HG02938 (cell line): ENCODE results near the gene SLC9A9.

Experiments used
- ATAC-seq: cut with Tn5 transposase; IDR thresholded peaks from one replicate; pipeline ENCODE4 v1.9.1; 2021; ENCODE audit warnings: mild to moderate bottlenecking, moderate library complexity; ENCODE audit not compliant: unreplicated experiment

SLC9A9 gene

GRCh38 chr3:143574933-143575332 is 273.3 kb downstream of the SLC9A9 start:
- ATAC-seq: no peak

GRCh38 chr3:143573610-143574303 is 274.5 kb downstream of the SLC9A9 start:
- ATAC-seq: no peak

GRCh38 chr3:143571548-143571947 is 276.7 kb downstream of the SLC9A9 start:
- ATAC-seq: no peak

- ATAC-seq: no peak
Observed at GRCh38 chr3:143567823-143568222, 280.4 kb downstream of the SLC9A9 start.

GRCh38 chr3:143565951-143566350 is 282.3 kb downstream of the SLC9A9 start:
- ATAC-seq: no peak

- ATAC-seq: no peak
Observed at GRCh38 chr3:143563786-143564185, 284.5 kb downstream of the SLC9A9 start.

- ATAC-seq: no peak
Observed at GRCh38 chr3:143562789-143563188, 285.5 kb downstream of the SLC9A9 start.

- ATAC-seq: no peak
Observed at GRCh38 chr3:143559296-143559695, 289.0 kb downstream of the SLC9A9 start.

GRCh38 chr3:143552851-143553250 is 295.4 kb downstream of the SLC9A9 start:
- ATAC-seq: no peak

GRCh38 chr3:143551761-143552160 is 296.5 kb downstream of the SLC9A9 start:
- no peak for ATAC-seq

- no peak for ATAC-seq
Observed at GRCh38 chr3:143548861-143549497, 299.3 kb downstream of the SLC9A9 start.

GRCh38 chr3:143548393-143548792 is 299.9 kb downstream of the SLC9A9 start:
- ATAC-seq: no peak

GRCh38 chr3:143538577-143538981 is 309.7 kb downstream of the SLC9A9 start:
- no peak for ATAC-seq

- no peak for ATAC-seq
Observed at GRCh38 chr3:143538061-143538460, 310.2 kb downstream of the SLC9A9 start.

GRCh38 chr3:143536817-143537535 is 311.3 kb downstream of the SLC9A9 start:
- no peak for ATAC-seq

GRCh38 chr3:143535994-143536784 is 312.1 kb downstream of the SLC9A9 start:
- peak; percentile 97 for ATAC-seq

- no peak for ATAC-seq
Observed at GRCh38 chr3:143533391-143533790, 314.9 kb downstream of the SLC9A9 start.

GRCh38 chr3:143532091-143532490 is 316.2 kb downstream of the SLC9A9 start:
- no peak for ATAC-seq

GRCh38 chr3:143531101-143531500 is 317.2 kb downstream of the SLC9A9 start:
- ATAC-seq: no peak

GRCh38 chr3:143529798-143530197 is 318.5 kb downstream of the SLC9A9 start:
- ATAC-seq: no peak

GRCh38 chr3:143529018-143529478 is 319.2 kb downstream of the SLC9A9 start:
- ATAC-seq: no peak
